Measurements from ENCODE around the gene ARFGAP3. TPM values are rescaled to one million over a fixed set of nuclear protein-coding genes. Genes with fewer than 3 reads are reported as not detected.
"Not testable (repeated sequence)": the region's sequence is repeated elsewhere in the genome, so short reads cannot be mapped to it uniquely, and the experiment has no call there.

ARFGAP3 gene
- total and polyA plus RNA-seq, 2 experiments from 2014 or later, result 14.8 to 19.1 TPM

DNA sequence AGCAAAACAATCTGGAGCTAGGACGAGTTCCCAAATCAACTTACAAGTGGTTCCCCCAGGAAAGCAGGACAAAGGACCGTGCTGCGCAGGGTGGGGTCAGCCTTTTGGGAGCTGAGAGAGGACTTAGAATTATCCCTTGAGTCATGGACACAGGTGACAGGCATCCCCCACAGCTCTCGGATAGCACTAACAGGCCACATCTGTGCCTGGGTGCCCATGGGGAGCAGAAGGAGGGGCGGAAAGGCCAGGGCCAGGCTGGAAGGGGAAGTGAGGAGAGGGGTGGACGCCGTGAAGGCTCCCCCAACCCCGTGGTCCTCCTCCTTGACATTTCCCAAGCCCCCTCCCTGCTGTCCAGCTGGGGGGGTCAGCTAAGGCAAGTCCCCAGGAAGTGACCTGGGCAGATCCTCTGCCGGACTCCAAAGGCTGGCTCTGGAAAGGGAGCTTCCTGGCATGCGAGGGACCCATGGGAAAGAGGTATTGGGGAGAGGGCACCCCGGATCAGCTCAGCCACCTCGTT lies 104.8 kb downstream of the ARFGAP3 start (continued):
- TF ChIP-seq, protein P1, sequence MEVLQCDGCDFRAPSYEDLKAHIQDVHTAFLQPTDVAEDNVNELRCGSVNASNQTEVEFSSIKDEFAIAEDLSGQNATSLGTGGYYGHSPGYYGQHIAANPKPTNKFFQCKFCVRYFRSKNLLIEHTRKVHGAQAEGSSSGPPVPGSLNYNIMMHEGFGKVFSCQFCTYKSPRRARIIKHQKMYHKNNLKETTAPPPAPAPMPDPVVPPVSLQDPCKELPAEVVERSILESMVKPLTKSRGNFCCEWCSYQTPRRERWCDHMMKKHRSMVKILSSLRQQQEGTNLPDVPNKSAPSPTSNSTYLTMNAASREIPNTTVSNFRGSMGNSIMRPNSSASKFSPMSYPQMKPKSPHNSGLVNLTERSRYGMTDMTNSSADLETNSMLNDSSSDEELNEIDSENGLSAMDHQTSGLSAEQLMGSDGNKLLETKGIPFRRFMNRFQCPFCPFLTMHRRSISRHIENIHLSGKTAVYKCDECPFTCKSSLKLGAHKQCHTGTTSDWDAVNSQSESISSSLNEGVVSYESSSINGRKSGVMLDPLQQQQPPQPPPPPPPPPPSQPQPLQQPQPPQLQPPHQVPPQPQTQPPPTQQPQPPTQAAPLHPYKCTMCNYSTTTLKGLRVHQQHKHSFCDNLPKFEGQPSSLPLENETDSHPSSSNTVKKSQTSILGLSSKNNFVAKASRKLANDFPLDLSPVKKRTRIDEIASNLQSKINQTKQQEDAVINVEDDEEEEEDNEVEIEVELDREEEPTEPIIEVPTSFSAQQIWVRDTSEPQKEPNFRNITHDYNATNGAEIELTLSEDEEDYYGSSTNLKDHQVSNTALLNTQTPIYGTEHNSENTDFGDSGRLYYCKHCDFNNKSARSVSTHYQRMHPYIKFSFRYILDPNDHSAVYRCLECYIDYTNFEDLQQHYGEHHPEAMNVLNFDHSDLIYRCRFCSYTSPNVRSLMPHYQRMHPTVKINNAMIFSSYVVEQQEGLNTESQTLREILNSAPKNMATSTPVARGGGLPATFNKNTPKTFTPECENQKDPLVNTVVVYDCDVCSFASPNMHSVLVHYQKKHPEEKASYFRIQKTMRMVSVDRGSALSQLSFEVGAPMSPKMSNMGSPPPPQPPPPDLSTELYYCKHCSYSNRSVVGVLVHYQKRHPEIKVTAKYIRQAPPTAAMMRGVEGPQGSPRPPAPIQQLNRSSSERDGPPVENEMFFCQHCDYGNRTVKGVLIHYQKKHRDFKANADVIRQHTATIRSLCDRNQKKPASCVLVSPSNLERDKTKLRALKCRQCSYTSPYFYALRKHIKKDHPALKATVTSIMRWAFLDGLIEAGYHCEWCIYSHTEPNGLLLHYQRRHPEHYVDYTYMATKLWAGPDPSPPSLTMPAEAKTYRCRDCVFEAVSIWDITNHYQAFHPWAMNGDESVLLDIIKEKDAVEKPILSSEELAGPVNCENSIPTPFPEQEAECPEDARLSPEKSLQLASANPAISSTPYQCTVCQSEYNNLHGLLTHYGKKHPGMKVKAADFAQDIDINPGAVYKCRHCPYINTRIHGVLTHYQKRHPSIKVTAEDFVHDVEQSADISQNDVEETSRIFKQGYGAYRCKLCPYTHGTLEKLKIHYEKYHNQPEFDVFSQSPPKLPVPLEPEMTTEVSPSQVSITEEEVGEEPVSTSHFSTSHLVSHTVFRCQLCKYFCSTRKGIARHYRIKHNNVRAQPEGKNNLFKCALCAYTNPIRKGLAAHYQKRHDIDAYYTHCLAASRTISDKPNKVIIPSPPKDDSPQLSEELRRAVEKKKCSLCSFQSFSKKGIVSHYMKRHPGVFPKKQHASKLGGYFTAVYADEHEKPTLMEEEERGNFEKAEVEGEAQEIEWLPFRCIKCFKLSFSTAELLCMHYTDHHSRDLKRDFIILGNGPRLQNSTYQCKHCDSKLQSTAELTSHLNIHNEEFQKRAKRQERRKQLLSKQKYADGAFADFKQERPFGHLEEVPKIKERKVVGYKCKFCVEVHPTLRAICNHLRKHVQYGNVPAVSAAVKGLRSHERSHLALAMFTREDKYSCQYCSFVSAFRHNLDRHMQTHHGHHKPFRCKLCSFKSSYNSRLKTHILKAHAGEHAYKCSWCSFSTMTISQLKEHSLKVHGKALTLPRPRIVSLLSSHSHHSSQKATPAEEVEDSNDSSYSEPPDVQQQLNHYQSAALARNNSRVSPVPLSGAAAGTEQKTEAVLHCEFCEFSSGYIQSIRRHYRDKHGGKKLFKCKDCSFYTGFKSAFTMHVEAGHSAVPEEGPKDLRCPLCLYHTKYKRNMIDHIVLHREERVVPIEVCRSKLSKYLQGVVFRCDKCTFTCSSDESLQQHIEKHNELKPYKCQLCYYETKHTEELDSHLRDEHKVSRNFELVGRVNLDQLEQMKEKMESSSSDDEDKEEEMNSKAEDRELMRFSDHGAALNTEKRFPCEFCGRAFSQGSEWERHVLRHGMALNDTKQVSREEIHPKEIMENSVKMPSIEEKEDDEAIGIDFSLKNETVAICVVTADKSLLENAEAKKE (CRISPR knock-in tag; IDR thresholded peaks at IDR 0.05), result no peak
- TF ChIP-seq JUNB (IDR thresholded peaks at IDR 0.05; ENCODE audit: unreplicated experiment) (no peak), EZH2phosphoT487 (IDR thresholded peaks at IDR 0.05; ENCODE audit: unreplicated experiment) (no peak)

DNA sequence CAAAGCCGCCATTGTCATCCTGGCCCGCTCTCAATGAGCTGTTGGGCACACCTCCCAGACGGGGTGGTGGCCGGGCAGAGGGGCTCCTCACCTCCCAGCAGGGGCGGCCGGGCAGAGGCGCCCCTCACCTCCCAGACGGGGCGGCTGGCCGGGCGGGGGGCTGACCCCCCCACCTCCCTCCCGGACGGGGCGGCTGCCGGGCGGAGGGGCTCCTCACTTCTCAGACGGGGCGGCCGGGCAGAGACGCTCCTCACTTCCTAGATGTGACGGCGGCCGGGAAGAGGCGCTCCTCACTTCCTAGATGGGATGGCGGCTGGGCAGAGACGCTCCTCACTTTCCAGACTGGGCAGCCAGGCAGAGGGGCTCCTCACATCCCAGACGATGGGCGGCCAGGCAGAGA lies 106.7 kb downstream of the ARFGAP3 start:
- H3K36me3 Mint-ChIP-seq (ENCODE audit: low read depth); ATAC-seq; H3K4me1 ChIP-seq (ENCODE audit: insufficient read depth); H3K4me1 Mint-ChIP-seq; H3K9me3 Mint-ChIP-seq; H4K20me1 ChIP-seq (replicated peaks; ENCODE audit: insufficient read depth); H3K36me3 ChIP-seq (ENCODE audit: insufficient read depth); H3K4me3 Mint-ChIP-seq; H3K27me3 ChIP-seq (ENCODE audit: insufficient read depth); H3K27ac Mint-ChIP-seq; DNase-seq (ENCODE audit: low spot score); H3F3A ChIP-seq (replicated peaks; ENCODE audit: low read depth); H3K4me2 ChIP-seq; H3K79me2 ChIP-seq (replicated peaks; ENCODE audit: insufficient read depth); H3K9me2 ChIP-seq (ENCODE audit: insufficient read depth); H3K27me3 Mint-ChIP-seq (ENCODE audit: insufficient read depth, low read depth, poor library complexity); H2AFZ ChIP-seq; H3K27ac ChIP-seq (ENCODE audit: low read depth); H3K4me3 ChIP-seq: not testable (repeated sequence)

Data from GM23338 (cell line).